Breast epithelium (tissue), 3 donors: ENCODE results near the gene PEAK1.

Experiments
- POLR2A ChIP-seq: fragments of 450-650 bp; IDR thresholded peaks from one replicate; pipeline ENCODE4 v1.6.1; 2016; ENCODE audit warnings: antibody characterized with exemption, mild to moderate bottlenecking, moderate library complexity
- POLR2AphosphoS5 ChIP-seq, 3 donors: sonication (generic); formaldehyde crosslinking; IDR thresholded peaks; one replicate each; pipeline ENCODE4 v1.6.1; 2017; ENCODE audit warnings: antibody characterized with exemption in 3 of 3
- TF ChIP-seq, protein P1 (sequence below), 3 donors: fragments of 450-650 bp; IDR thresholded peaks; one replicate each; pipeline ENCODE4 v1.5.1; 2016 to 2017; ENCODE audit warnings: antibody characterized with exemption in 3 of 3, mild to moderate bottlenecking in 3 of 3, moderate library complexity in 3 of 3

DNA sequence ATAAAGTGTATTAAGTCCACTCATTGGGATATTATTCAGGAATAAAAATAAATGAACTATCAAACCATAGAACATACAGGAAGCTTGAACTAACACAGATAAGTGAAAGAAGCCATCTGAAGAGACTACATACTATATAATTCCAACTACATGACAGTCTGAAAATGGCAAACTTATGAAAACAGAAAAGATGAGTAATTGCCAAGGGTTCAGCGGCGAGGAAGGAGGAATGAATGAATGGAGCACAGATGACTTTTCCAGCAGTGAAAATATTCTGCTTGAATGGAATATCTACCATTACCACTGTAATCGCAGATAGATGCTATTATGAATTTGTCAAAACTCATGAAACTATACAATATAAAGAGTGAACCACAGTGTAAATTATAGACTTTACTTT is 79.7 kb downstream of the PEAK1 start:
- TF ChIP-seq, protein P1, sequence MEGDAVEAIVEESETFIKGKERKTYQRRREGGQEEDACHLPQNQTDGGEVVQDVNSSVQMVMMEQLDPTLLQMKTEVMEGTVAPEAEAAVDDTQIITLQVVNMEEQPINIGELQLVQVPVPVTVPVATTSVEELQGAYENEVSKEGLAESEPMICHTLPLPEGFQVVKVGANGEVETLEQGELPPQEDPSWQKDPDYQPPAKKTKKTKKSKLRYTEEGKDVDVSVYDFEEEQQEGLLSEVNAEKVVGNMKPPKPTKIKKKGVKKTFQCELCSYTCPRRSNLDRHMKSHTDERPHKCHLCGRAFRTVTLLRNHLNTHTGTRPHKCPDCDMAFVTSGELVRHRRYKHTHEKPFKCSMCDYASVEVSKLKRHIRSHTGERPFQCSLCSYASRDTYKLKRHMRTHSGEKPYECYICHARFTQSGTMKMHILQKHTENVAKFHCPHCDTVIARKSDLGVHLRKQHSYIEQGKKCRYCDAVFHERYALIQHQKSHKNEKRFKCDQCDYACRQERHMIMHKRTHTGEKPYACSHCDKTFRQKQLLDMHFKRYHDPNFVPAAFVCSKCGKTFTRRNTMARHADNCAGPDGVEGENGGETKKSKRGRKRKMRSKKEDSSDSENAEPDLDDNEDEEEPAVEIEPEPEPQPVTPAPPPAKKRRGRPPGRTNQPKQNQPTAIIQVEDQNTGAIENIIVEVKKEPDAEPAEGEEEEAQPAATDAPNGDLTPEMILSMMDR (IDR thresholded peaks at IDR 0.05): no peak
- no peak for TF ChIP-seq POLR2AphosphoS5 (IDR thresholded peaks at IDR 0.05)
- TF ChIP-seq POLR2A: no peak
